Transverse colon (tissue), 4 donors: Measurements from ENCODE around the gene HAVCR2.

ENCODE experiments used
- POLR2A ChIP-seq: fragments of 450-650 bp; IDR thresholded peaks from one replicate; pipeline ENCODE4 v1.6.1; 2016; ENCODE audit warnings: antibody characterized with exemption, mild to moderate bottlenecking, moderate library complexity
- POLR2AphosphoS5 ChIP-seq, 3 donors: sonication (generic); formaldehyde crosslinking; IDR thresholded peaks; one replicate each; pipeline ENCODE4 v1.6.1; 2016; ENCODE audit warnings: antibody characterized with exemption in 3 of 3
- TF ChIP-seq, protein P1 (sequence below), 5 experiments: fragments of 200-600 bp in 3 of 5; fragments of 450-650 bp in 2 of 5; sonication (generic) in 3 of 5; IDR thresholded peaks; 1 replicate in 2 of 5; 2 replicates in 3 of 5; pipeline ENCODE4 v1.5.1; 2016 to 2017; ENCODE audit warnings: antibody characterized with exemption in 5 of 5, inconsistent platforms in 3 of 5, mild to moderate bottlenecking in 2 of 5, moderate library complexity in 1 of 5

DNA sequence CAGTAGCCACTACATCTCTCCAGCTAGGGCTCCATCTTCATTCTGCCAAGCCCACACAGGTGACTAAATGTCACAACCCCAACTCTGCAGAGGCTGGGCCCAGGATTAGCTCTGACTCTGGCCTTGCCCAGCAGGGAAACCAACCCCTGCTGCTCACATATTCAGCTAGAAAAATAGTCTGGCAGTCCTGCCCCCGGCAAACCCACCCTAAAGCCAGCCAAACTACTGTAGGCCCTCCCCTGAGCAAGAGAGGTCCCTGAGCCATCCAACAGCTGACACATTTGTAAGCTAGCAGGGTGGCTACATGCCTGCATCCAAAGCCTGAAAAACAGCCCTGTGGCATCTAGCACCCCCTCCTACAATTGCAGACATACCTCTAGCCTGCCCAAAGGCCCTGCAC lies 11.3 kb upstream of the HAVCR2 start:
- TF ChIP-seq, protein P1, sequence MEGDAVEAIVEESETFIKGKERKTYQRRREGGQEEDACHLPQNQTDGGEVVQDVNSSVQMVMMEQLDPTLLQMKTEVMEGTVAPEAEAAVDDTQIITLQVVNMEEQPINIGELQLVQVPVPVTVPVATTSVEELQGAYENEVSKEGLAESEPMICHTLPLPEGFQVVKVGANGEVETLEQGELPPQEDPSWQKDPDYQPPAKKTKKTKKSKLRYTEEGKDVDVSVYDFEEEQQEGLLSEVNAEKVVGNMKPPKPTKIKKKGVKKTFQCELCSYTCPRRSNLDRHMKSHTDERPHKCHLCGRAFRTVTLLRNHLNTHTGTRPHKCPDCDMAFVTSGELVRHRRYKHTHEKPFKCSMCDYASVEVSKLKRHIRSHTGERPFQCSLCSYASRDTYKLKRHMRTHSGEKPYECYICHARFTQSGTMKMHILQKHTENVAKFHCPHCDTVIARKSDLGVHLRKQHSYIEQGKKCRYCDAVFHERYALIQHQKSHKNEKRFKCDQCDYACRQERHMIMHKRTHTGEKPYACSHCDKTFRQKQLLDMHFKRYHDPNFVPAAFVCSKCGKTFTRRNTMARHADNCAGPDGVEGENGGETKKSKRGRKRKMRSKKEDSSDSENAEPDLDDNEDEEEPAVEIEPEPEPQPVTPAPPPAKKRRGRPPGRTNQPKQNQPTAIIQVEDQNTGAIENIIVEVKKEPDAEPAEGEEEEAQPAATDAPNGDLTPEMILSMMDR (IDR thresholded peaks at IDR 0.05) = no peak
- TF ChIP-seq POLR2A (no peak), POLR2AphosphoS5 (IDR thresholded peaks at IDR 0.05) (no peak)
